GM21576 (cell line): ENCODE data around the gene U2AF1.
"Not testable (repeated sequence)": the region's sequence is repeated elsewhere in the genome, so short reads cannot be mapped to it uniquely, and the experiment has no call there.

Experiments used
- ATAC-seq: cut with Tn5 transposase; IDR thresholded peaks from one replicate; pipeline ENCODE4 v1.9.1; 2021; ENCODE audit warnings: mild to moderate bottlenecking, moderate library complexity; ENCODE audit not compliant: unreplicated experiment

The U2AF1 gene

DNA sequence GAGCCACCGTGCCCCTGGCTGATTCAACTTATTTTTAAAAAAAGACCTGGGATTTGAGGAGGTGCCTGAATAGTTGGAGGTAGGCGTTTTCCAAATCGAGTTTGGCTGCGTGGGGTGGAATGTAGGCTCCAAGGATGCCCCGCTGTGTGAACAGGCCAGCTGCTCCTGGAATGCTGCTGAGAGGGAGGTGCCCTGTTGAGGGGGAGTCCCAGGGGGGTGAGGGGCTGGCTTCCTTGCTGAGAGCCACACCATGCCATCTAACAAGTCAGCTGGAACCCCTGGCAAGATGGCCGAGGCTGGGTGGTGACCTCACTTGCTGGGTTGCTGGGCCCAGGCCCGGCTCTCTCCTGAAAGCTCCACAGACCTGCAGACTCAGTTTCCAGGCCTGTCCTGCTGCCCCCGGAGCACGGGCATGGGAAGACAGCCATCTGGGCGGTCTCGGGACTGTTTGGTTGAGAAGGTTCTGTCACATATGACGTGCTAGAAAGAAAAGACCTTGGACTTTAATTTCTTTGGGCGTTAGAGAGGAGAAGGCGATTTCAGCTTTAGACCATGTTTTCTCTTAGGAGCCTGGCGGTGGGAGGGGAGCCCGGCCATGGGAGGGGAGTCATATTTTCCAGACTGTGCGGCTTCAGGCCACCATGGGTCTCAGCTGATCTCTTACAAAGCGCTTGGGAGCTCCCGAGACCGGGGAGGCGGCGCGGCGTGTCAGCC is 24.6 kb downstream of the U2AF1 start:
- not testable (repeated sequence) for ATAC-seq

DNA sequence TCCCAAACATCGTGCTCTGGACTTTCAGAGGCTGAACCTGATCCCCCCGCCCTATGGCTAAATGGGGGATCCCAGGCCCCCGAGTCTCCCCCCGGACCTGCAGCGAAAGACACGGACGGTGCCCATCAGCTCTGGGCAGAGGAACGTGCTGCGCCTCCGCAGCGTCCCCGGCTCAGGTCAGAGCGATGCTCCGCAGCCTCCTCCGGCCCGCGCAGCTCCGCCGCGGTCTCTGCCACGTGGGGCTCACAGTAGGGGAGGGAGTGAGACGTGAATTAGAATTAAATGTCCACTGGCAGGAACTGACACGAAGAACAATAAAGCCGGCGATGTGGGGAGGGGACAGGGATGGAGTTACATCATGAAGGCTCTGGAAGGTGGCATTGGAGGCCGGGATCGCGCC is 30.7 kb downstream of the U2AF1 start:
- not testable (repeated sequence) for ATAC-seq

- ATAC-seq: not testable (repeated sequence)
Observed at GRCh38 chr21:43076023-43076637, 31.2 kb downstream of the U2AF1 start.

DNA sequence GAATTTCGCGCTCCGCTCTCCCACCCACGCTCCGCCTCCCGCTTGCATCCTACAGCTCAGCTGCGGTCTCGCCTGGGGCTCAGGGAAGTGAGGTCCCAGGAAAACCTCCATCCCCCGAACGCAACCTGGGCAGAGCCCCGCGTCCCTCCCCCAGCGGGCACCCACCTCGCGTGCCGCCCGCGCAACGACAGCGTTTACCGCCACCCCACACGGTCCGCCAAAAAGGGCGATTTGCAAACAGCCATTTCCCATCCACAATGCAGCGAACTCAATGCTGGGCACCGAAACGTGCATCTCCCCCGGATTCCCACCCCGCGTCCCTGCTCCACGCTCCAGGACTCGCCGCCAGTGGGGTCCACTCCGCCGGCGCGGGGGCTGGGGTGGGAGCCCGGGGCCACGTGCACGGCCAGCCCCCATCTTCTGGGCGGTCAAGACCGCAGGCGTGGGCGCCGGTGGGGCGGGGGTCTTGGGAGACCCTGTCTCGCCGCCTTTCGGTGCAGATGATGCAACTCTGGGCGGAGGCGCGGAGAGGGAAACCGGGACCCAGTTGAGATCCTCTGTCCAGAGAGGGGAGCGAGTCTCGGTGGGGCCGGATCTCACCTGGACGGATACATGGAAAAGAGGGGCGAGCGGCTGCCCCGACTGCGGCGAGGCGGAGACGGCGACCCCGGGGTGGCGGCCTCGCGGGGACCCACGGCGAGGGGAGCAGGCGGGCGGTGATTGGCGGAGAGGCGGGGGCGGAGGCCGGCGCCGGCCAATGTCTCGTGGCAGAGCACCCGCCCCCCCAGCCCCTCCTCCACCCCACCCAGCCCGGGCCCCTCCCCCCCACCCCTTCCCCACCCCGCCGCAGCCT is 32.0 kb downstream of the U2AF1 start, which contains the start of gene CBS:
CBS (minus strand) TSS at position 666 of the 853 bp plus-strand sequence. CDS start 3,642 bp downstream, outside the sequence.
- ATAC-seq: not testable (repeated sequence)

GRCh38 chr21:43074401-43075169 is 32.8 kb downstream of the U2AF1 start:
- ATAC-seq: not testable (repeated sequence)

GRCh38 chr21:43072742-43073141 is 34.6 kb downstream of the U2AF1 start:
- ATAC-seq: not testable (repeated sequence)

GRCh38 chr21:43069682-43070081 is 37.7 kb downstream of the U2AF1 start:
- not testable (repeated sequence) for ATAC-seq

DNA sequence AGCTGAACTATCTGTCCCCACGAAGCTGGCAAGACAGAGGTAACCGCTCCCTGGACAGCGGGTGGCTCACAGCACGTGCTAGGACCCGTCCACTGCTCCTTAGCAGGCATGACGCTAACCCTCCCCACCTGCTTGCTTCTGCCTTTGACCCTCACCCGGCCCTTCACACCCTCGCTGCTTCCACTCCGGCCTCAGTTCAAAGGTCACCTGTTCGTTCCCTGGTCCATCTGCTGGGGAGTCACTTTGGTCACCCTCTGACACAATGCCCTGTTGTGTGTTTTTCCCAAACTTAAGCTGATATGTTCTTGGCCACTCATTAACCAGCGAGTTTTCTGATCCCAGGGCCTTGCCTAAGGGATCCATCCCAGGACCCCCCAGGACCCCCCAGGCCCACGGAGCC is 39.3 kb downstream of the U2AF1 start:
- not testable (repeated sequence) for ATAC-seq

GRCh38 chr21:43066690-43067089 is 40.7 kb downstream of the U2AF1 start:
- ATAC-seq: not testable (repeated sequence)

DNA sequence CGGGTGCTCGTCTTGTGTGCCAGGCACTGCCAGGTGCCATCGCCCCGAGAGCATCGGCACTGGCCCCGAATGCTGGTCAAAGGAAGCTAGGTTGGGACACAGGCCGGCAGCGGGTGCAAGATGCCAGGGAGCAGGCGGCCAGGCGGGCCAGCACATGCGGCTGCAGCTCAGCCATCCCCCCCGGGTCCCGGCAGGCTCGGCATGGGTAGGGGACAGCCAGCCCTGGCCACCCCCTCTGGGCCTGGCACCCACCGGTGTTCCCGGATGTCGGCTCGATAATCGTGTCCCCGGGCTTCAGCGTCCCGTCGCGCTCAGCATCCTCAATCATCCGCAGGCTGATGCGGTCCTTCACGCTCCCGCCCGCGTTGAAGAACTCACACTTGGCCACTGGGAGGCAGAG is 41.4 kb downstream of the U2AF1 start:
- ATAC-seq: not testable (repeated sequence)

- ATAC-seq: not testable (repeated sequence)
Observed at GRCh38 chr21:43064265-43064917, 43.0 kb downstream of the U2AF1 start.

DNA sequence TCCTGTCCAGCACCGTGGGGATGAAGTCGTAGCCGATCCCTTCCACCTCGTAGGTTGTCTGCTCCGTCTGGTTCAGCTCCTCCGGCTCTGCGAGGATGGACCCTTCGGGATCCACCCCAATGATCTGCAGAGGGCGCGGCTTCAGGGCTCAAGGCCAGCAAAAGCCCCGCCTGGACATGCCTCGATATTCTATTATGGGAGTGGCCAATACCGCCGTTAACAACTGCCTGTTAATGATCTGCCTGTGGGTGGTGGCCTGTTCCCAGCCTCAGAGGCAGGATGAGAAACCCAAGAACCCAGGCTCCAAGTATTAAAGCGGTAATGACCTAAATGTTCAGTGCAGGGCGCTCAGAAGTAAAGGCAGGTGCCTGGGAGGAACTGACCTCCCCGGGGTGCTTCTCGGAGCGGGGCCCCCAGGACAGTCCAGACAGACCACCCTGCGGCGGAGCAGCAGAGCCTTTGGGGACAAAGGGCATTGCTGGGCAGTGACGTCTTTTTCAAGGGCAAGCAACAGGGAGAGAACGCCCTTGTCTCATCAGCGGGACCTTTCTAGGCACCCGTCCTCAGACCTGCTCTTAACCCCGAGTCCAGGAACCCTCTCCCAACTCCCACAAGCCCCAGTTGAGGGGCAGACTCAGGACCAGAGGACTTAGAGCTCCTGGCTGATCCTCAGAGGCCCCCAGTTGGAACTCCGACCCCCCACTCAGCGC is 44.3 kb downstream of the U2AF1 start:
- ATAC-seq: not testable (repeated sequence)

DNA sequence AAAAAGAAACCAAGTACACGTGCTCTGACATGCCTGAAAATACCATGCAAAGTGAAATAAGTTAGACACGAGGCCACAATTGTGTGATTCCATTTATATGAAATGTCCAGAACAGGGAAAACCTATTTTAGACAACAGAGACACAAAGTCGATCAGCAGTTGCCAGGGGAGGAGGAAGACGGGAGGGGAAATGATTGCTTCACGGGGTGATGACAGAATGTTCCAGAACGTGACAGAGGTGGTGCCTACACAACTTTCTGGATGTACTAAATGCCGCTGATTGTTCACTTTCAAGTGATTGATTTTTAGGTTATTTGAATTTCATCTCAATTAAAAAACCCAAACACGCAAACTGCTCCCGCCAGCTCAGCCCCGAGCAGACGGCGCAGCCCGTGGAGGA is 54.3 kb downstream of the U2AF1 start:
- ATAC-seq: not testable (repeated sequence)

- ATAC-seq: not testable (repeated sequence)
Observed at GRCh38 chr21:43045876-43046821, 61.2 kb downstream of the U2AF1 start.

- not testable (repeated sequence) for ATAC-seq
Observed at GRCh38 chr21:43045165-43045875, 62.0 kb downstream of the U2AF1 start.

- ATAC-seq: not testable (repeated sequence)
Observed at GRCh38 chr21:43044547-43044946, 62.8 kb downstream of the U2AF1 start.

- ATAC-seq: not testable (repeated sequence)
Observed at GRCh38 chr21:43043291-43043690, 64.1 kb downstream of the U2AF1 start.
